HL-60 (cell line): ENCODE data around the gene USB1.

ENCODE experiments used
- CTCF ChIP-seq: IDR thresholded peaks from one replicate; pipeline ENCODE4 v1.5.1; 2011; ENCODE audit warnings: low read length, control low read depth, inconsistent platforms; ENCODE audit not compliant: insufficient read depth
- POLR2AphosphoS5 ChIP-seq: IDR thresholded peaks from 2 replicates; pipeline ENCODE4 v1.6.1; 2012; ENCODE audit warnings: low read depth
- TF ChIP-seq, protein P1 (sequence below): IDR thresholded peaks from 2 replicates; pipeline ENCODE4 v1.6.1; 2012; ENCODE audit warnings: low read depth; ENCODE audit not compliant: insufficient replicate concordance

- TF ChIP-seq POLR2AphosphoS5 (no peak), CTCF (no peak)
- TF ChIP-seq, protein P1, sequence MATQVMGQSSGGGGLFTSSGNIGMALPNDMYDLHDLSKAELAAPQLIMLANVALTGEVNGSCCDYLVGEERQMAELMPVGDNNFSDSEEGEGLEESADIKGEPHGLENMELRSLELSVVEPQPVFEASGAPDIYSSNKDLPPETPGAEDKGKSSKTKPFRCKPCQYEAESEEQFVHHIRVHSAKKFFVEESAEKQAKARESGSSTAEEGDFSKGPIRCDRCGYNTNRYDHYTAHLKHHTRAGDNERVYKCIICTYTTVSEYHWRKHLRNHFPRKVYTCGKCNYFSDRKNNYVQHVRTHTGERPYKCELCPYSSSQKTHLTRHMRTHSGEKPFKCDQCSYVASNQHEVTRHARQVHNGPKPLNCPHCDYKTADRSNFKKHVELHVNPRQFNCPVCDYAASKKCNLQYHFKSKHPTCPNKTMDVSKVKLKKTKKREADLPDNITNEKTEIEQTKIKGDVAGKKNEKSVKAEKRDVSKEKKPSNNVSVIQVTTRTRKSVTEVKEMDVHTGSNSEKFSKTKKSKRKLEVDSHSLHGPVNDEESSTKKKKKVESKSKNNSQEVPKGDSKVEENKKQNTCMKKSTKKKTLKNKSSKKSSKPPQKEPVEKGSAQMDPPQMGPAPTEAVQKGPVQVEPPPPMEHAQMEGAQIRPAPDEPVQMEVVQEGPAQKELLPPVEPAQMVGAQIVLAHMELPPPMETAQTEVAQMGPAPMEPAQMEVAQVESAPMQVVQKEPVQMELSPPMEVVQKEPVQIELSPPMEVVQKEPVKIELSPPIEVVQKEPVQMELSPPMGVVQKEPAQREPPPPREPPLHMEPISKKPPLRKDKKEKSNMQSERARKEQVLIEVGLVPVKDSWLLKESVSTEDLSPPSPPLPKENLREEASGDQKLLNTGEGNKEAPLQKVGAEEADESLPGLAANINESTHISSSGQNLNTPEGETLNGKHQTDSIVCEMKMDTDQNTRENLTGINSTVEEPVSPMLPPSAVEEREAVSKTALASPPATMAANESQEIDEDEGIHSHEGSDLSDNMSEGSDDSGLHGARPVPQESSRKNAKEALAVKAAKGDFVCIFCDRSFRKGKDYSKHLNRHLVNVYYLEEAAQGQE: no peak
These were observed 50.1 kb downstream of the USB1 start for GRCh38 chr16:58051296-58051695.
